Caco-2 (cell line): Measurements from ENCODE around the gene ATXN1. TPM values are rescaled to one million over a fixed set of nuclear protein-coding genes. Genes with fewer than 3 reads are reported as not detected.

Experiments used
- BruUV-seq: library from RNA; stranded (reverse); fragments of 400-500 nt; replicated peaks from 2 replicates; lab custom pipeline; 2021; lab: Mats Ljungman, UMichigan
- CTCF ChIA-PET: fragments of 300-600 bp; sonication (Branson Sonifier 250); formaldehyde crosslinking; loops from one replicate; lab custom pipeline; 2022; ENCODE audit warnings: antibody characterized with exemption; lab: Charles Lee
- POLR2A ChIA-PET: fragments of 300-600 bp; sonication (Branson Sonifier 250); formaldehyde crosslinking; loops from one replicate; lab custom pipeline; 2022; ENCODE audit warnings: antibody characterized with exemption; lab: Charles Lee
- DNase-seq, 2 experiments: peaks; one replicate each; pipeline versions ENCODE4 v3.0.0 to v3.0.0-alpha.2; 2020 to 2022
- H3K27me3 ChIP-seq: replicated peaks from 2 replicates; pipeline ENCODE4 v1.6.0; 2011; ENCODE audit warnings: low read length; ENCODE audit not compliant: control insufficient read depth, insufficient read depth
- H3K36me3 ChIP-seq: 2 replicates; pipeline ENCODE4 v1.5.1; 2011; ENCODE audit warnings: low read length; ENCODE audit not compliant: control insufficient read depth, insufficient read depth
- H3K4me1 ChIP-seq: fragments of 250-450 bp; sonication (Bioruptor Pico); 2 replicates; pipeline ENCODE4 v1.5.1; 2020; ENCODE audit warnings: mild to moderate bottlenecking
- H3K4me3 ChIP-seq: 2 replicates; pipeline ENCODE4 v1.5.1; 2011; ENCODE audit warnings: low read depth, mild to moderate bottlenecking, control low read depth, low read length
- H3K9me3 ChIP-seq: fragments of 250-450 bp; sonication (Bioruptor Pico); 2 replicates; pipeline ENCODE4 v1.5.1; 2020; ENCODE audit warnings: mild to moderate bottlenecking, moderate library complexity
- H3K27ac Mint-ChIP-seq: one replicate; pipeline ENCODE4 v1.8.0; 2022; ENCODE audit warnings: mixed read lengths; ENCODE audit not compliant: unreplicated experiment
- H3K27me3 Mint-ChIP-seq: one replicate; pipeline ENCODE4 v1.8.0; 2022; ENCODE audit warnings: mixed read lengths; ENCODE audit not compliant: insufficient read depth, unreplicated experiment
- H3K36me3 Mint-ChIP-seq: one replicate; pipeline ENCODE4 v1.8.0; 2022; ENCODE audit warnings: mild to moderate bottlenecking, mixed read lengths; ENCODE audit not compliant: insufficient read depth, unreplicated experiment
- H3K4me1 Mint-ChIP-seq: one replicate; pipeline ENCODE4 v1.8.0; 2022; ENCODE audit warnings: low read depth, mixed read lengths; ENCODE audit not compliant: unreplicated experiment
- H3K4me3 Mint-ChIP-seq: one replicate; pipeline ENCODE4 v1.8.0; 2022; ENCODE audit warnings: mild to moderate bottlenecking, moderate library complexity, mixed read lengths; ENCODE audit not compliant: unreplicated experiment
- H3K9me3 Mint-ChIP-seq: one replicate; pipeline ENCODE4 v1.8.0; 2022; ENCODE audit warnings: mixed read lengths; ENCODE audit not compliant: unreplicated experiment
- CTCF ChIP-seq, 2 experiments: fragments of 200-600 bp in 1 of 2; IDR thresholded peaks; 1 replicate in 1 of 2; 2 replicates in 1 of 2; pipeline versions ENCODE4 v1.5.1 to v1.8.0; 2011 to 2022; ENCODE audit warnings: antibody characterized with exemption in 1 of 2, control low read depth in 1 of 2, inconsistent platforms in 1 of 2, low read depth in 1 of 2, low read length in 1 of 2, mild to moderate bottlenecking in 1 of 2, moderate library complexity in 1 of 2; ENCODE audit not compliant: insufficient read depth in 1 of 2, severe bottlenecking in 1 of 2, unreplicated experiment in 1 of 2
- intact Hi-C: fragments of 100-400 bp; cut with micrococcal nuclease; formaldehyde crosslinking; loops from one replicate; pipeline ENCODE4 v1.10.0; 2022; ENCODE audit not compliant: unreplicated experiment
- total RNA-seq: library from RNA; stranded (reverse); gene quantifications from 2 replicates; pipeline ENCODE4 v1.2.3, GENCODE V29; 2022

ATXN1 gene
- total RNA-seq, 1 experiment from 2014 or later = 14.2 TPM

GRCh38 chr6:16762268-16762549 is 949 bp upstream of the ATXN1 start:
- Mint-ChIP-seq H3K4me3 (peak overlapping the region; percentile 100), H3K36me3 (peaks cover 4% of the 10 kb centered on the region), H3K9me3 (no peaks in the 10 kb centered on the region), H3K4me1 (peaks cover 18% of the 10 kb centered on the region), H3K27ac (peak overlapping the region; percentile 61), H3K27me3 (no peaks in the 10 kb centered on the region)
- H3K27me3 ChIP-seq = no peaks in the 10 kb centered on the region
- H3K36me3 ChIP-seq = no peaks in the 10 kb centered on the region; the same call in 1 of the 2 replicates
- peaks cover 16% of the 10 kb centered on the region; the same call in 1 of the 2 replicates for H3K4me1 ChIP-seq
- BruUV-seq = no TSS peak
- H3K4me3 ChIP-seq = peak overlapping the region; percentile 75
- ChIA-PET CTCF (interaction anchor here (0.7 to 2.2 kb wide), 11 partner anchors 9 to 324 kb away, joined by 3 to 12 read pairs (median 4); no protein-coding TSS in a partner anchor), POLR2A (interaction anchor here (0.6 kb wide), 1 partner anchor 71 kb away, joined by 5 read pairs; no protein-coding TSS in a partner anchor)
- no peak for DNase-seq
- intact Hi-C loops = loop anchor here (2.0 to 5.0 kb wide), 6 partner anchors 31 to 429 kb away; no protein-coding TSS in a partner anchor
- no peak for TF ChIP-seq CTCF (IDR thresholded peaks at IDR 0.05; ENCODE audit: insufficient read depth in 1 of 2, low read depth in 1 of 2, low read length in 1 of 2, severe bottlenecking in 1 of 2, unreplicated experiment in 1 of 2)
- H3K9me3 ChIP-seq = no peaks in the 10 kb centered on the region

GRCh38 chr6:16761471-16762267 is 409 bp upstream of the ATXN1 start:
- Mint-ChIP-seq H3K9me3 (no peaks in the 10 kb centered on the region), H3K27ac (peak overlapping the region; percentile 61), H3K36me3 (peaks cover 4% of the 10 kb centered on the region), H3K27me3 (no peaks in the 10 kb centered on the region), H3K4me1 (peaks cover 18% of the 10 kb centered on the region), H3K4me3 (peak overlapping the region; percentile 100)
- intact Hi-C loops = loop anchor here (1.0 to 5.0 kb wide), 7 partner anchors 31 to 429 kb away; no protein-coding TSS in a partner anchor
- TF ChIP-seq CTCF (IDR thresholded peaks at IDR 0.05; ENCODE audit: insufficient read depth in 1 of 2, low read depth in 1 of 2, low read length in 1 of 2, severe bottlenecking in 1 of 2, unreplicated experiment in 1 of 2) = peak; percentile 15 to 38
- BruUV-seq = no TSS peak
- DNase-seq = peak; percentile 92 to 93
- Histone ChIP-seq H3K27me3 (no peaks in the 10 kb centered on the region), H3K9me3 (no peaks in the 10 kb centered on the region), H3K4me1 (peaks cover 20% of the 10 kb centered on the region; the same call in 1 of the 2 replicates), H3K4me3 (peak overlapping the region; percentile 75), H3K36me3 (no peaks in the 10 kb centered on the region; the same call in 1 of the 2 replicates)
- CTCF ChIA-PET = interaction anchor here (0.7 to 2.2 kb wide), 12 partner anchors 9 to 325 kb away, joined by 3 to 12 read pairs (median 4); no protein-coding TSS in a partner anchor
- POLR2A ChIA-PET = interaction anchor here (0.6 to 0.7 kb wide), 3 partner anchors 38 to 130 kb away, joined by 3 to 5 read pairs (median 4); no protein-coding TSS in a partner anchor
